Mucosa of stomach (tissue), 1 donor: ENCODE measurements around the gene KRTAP5-2.
"Not testable (repeated sequence)": the region's sequence is repeated elsewhere in the genome, so short reads cannot be mapped to it uniquely, and the experiment has no call there.

Experiments
- H3K27me3 ChIP-seq: one replicate; pipeline ENCODE4 v1.7.0; 2013; ENCODE audit warnings: mild to moderate bottlenecking, low read length; ENCODE audit not compliant: control insufficient read depth, insufficient read depth
- H3K36me3 ChIP-seq: one replicate; pipeline ENCODE4 v1.7.0; 2013; ENCODE audit warnings: low read length; ENCODE audit not compliant: control insufficient read depth, insufficient read depth
- H3K4me1 ChIP-seq: one replicate; pipeline ENCODE4 v1.7.0; 2013; ENCODE audit warnings: mild to moderate bottlenecking, low read length; ENCODE audit not compliant: control insufficient read depth, insufficient read depth
- H3K4me3 ChIP-seq: one replicate; pipeline ENCODE4 v1.7.0; 2013; ENCODE audit warnings: low read length
- H3K9ac ChIP-seq: one replicate; pipeline ENCODE4 v1.7.0; 2013; ENCODE audit warnings: mild to moderate bottlenecking, low read length, moderate library complexity
- H3K9me3 ChIP-seq: one replicate; pipeline ENCODE4 v1.7.0; 2013; ENCODE audit warnings: mild to moderate bottlenecking, low read length, moderate library complexity; ENCODE audit not compliant: control insufficient read depth
- donor health status: Pancreatic carcinoma.

The KRTAP5-2 gene, protein sequence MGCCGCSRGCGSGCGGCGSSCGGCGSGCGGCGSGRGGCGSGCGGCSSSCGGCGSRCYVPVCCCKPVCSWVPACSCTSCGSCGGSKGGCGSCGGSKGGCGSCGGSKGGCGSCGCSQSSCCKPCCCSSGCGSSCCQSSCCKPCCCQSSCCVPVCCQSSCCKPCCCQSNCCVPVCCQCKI

GRCh38 chr11:1597994-1598380 is at the start of gene KRTAP5-2:
KRTAP5-2 (minus strand) TSS chr11:1598294; CDS start chr11:1598250, 44 bp downstream.
- H3K36me3 ChIP-seq: no peaks in the 10 kb centered on the region
- H3K4me1 ChIP-seq: no peaks in the 10 kb centered on the region
- peaks cover 11% of the 10 kb centered on the region for H3K27me3 ChIP-seq
- no peak within 1 kb of the TSS for H3K4me3 ChIP-seq
- no peak within 1 kb of the TSS for H3K9ac ChIP-seq
- H3K9me3 ChIP-seq: no peaks in the 10 kb centered on the region

GRCh38 chr11:1646540-1646939 is 48.4 kb upstream of the KRTAP5-2 start:
- not testable (repeated sequence) for H3K9ac ChIP-seq, H3K36me3 ChIP-seq, H3K4me3 ChIP-seq, H3K9me3 ChIP-seq, H3K4me1 ChIP-seq, H3K27me3 ChIP-seq

DNA sequence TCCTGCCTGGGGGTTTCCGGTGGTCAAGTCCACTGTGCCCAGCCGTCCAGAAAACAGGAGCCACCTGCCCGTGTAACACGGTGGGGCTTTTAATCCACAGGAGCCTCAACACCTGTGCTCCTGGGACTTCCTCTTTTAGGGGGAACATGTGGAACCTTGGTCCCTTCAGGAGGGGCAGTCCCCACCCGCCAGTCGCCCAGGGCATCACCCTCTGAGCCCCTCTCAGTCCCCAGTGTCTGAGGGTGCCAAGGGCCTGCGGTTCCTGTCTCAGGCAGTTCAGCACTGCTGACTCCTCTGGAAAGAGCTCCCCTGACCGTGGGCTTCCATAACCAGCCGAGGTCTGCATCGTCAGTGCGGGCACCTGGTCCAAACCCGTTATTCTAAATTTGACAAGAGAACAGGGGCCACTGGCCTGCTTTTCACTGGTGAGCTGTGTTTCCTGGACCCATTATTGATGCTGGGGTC is 47.3 kb upstream of the KRTAP5-2 start:
- H3K4me1 ChIP-seq: no peaks in the 10 kb centered on the region
- no peak overlapping the region for H3K4me3 ChIP-seq
- no peak overlapping the region for H3K9ac ChIP-seq
- no peaks in the 10 kb centered on the region for H3K36me3 ChIP-seq
- peaks cover 8% of the 10 kb centered on the region for H3K27me3 ChIP-seq
- no peaks in the 10 kb centered on the region for H3K9me3 ChIP-seq

GRCh38 chr11:1644601-1645356 is 46.7 kb upstream of the KRTAP5-2 start:
- Histone ChIP-seq H3K27me3 (peaks cover 14% of the 10 kb centered on the region), H3K9me3 (no peaks in the 10 kb centered on the region), H3K9ac (no peak overlapping the region), H3K4me3 (no peak overlapping the region), H3K36me3 (no peaks in the 10 kb centered on the region), H3K4me1 (no peaks in the 10 kb centered on the region)

- Histone ChIP-seq H3K9ac (no peak overlapping the region), H3K4me3 (no peak overlapping the region), H3K9me3 (no peaks in the 10 kb centered on the region), H3K4me1 (peaks cover 11% of the 10 kb centered on the region), H3K36me3 (no peaks in the 10 kb centered on the region), H3K27me3 (peaks cover 22% of the 10 kb centered on the region)
Observed at GRCh38 chr11:1643146-1643690, 45.1 kb upstream of the KRTAP5-2 start.

DNA sequence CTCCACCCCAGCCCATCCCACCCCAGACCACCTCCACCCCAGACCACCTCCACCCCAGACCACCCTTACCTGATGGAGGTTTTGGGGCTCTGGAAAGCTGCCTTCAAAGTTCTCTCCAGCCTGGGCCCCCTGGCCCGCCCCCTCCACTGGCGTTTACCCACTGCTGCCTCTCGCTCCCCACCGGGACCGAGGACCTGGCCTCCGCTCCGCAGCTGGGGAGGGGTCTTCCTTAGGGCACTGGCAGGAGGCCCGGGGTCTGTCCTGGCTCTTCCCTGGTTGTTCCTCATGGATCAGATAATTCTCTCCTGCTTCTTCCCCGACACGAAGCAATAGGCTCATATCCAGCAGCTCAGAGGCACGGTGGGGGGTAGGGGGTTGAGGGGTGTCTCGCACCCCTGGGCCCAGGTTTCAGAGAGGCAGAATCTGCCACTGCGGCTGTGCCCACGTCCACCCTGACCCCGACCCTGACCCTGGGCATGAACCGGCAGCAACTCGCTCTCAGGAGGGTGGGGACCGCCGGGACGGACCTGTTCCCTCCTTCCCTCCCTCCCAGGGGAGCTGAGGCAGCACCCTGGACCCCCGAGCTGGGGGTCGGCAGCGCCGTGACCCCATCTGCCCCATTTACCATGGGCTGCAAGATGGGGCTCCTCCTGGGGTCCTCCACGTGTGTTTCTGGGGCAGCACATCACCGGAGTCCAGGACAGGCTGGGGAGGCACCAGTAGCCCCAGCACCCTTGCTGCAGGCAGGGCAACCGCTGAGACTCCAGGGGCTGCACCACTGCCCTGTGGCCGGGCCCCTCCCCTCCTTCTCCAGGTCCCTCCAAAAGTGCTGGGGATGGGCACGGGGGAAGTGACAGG is 44.4 kb upstream of the KRTAP5-2 start:
- H3K9ac ChIP-seq: no peak overlapping the region
- no peaks in the 10 kb centered on the region for H3K36me3 ChIP-seq
- H3K9me3 ChIP-seq: no peaks in the 10 kb centered on the region
- peaks cover 11% of the 10 kb centered on the region for H3K4me1 ChIP-seq
- peaks cover 22% of the 10 kb centered on the region for H3K27me3 ChIP-seq
- H3K4me3 ChIP-seq: no peak overlapping the region

- Histone ChIP-seq H3K27me3 (peaks cover 22% of the 10 kb centered on the region), H3K9me3 (no peaks in the 10 kb centered on the region), H3K36me3 (no peaks in the 10 kb centered on the region), H3K9ac (no peak overlapping the region), H3K4me3 (no peak overlapping the region), H3K4me1 (peaks cover 11% of the 10 kb centered on the region)
Observed at GRCh38 chr11:1641096-1641495, 43.0 kb upstream of the KRTAP5-2 start.

GRCh38 chr11:1640076-1640946 is 42.2 kb upstream of the KRTAP5-2 start:
- H3K4me3 ChIP-seq: no peak overlapping the region
- peaks cover 22% of the 10 kb centered on the region for H3K27me3 ChIP-seq
- H3K36me3 ChIP-seq: no peaks in the 10 kb centered on the region
- no peaks in the 10 kb centered on the region for H3K9me3 ChIP-seq
- peaks cover 11% of the 10 kb centered on the region for H3K4me1 ChIP-seq
- H3K9ac ChIP-seq: no peak overlapping the region

GRCh38 chr11:1639666-1640065 is 41.6 kb upstream of the KRTAP5-2 start:
- Histone ChIP-seq H3K4me3 (no peak overlapping the region), H3K9me3 (no peaks in the 10 kb centered on the region), H3K9ac (no peak overlapping the region), H3K4me1 (peaks cover 11% of the 10 kb centered on the region), H3K36me3 (no peaks in the 10 kb centered on the region), H3K27me3 (peaks cover 22% of the 10 kb centered on the region)

GRCh38 chr11:1639102-1639620 is 41.1 kb upstream of the KRTAP5-2 start:
- H3K4me1 ChIP-seq: peaks cover 11% of the 10 kb centered on the region
- H3K9me3 ChIP-seq: no peaks in the 10 kb centered on the region
- no peaks in the 10 kb centered on the region for H3K36me3 ChIP-seq
- no peak overlapping the region for H3K9ac ChIP-seq
- H3K27me3 ChIP-seq: peaks cover 22% of the 10 kb centered on the region
- H3K4me3 ChIP-seq: no peak overlapping the region

- H3K9ac ChIP-seq: no peak overlapping the region
- H3K36me3 ChIP-seq: no peaks in the 10 kb centered on the region
- no peak overlapping the region for H3K4me3 ChIP-seq
- H3K4me1 ChIP-seq: peaks cover 11% of the 10 kb centered on the region
- H3K27me3 ChIP-seq: peaks cover 22% of the 10 kb centered on the region
- no peaks in the 10 kb centered on the region for H3K9me3 ChIP-seq
Observed at GRCh38 chr11:1638344-1638743, 40.2 kb upstream of the KRTAP5-2 start.
